BLaER1 (cell line): ENCODE data around the gene WDR41.
"Not testable (repeated sequence)": the region's sequence is repeated elsewhere in the genome, so short reads cannot be mapped to it uniquely, and the experiment has no call there.

Source experiments
- H3K27ac ChIP-seq: shearing (Covaris generic); formaldehyde crosslinking; 2 replicates; pipeline ENCODE4 v1.8.1; 2022
- H3K27me3 ChIP-seq: shearing (Covaris generic); formaldehyde crosslinking; 2 replicates; pipeline ENCODE4 v1.8.1; 2022
- H3K36me3 ChIP-seq: shearing (Covaris generic); formaldehyde crosslinking; 2 replicates; pipeline ENCODE4 v1.8.1; 2022
- H3K4me1 ChIP-seq: shearing (Covaris generic); formaldehyde crosslinking; 2 replicates; pipeline ENCODE4 v1.8.1; 2022
- H3K4me2 ChIP-seq: shearing (Covaris generic); formaldehyde crosslinking; 2 replicates; pipeline ENCODE4 v1.8.1; 2022
- H3K4me3 ChIP-seq: shearing (Covaris generic); formaldehyde crosslinking; 2 replicates; pipeline ENCODE4 v1.8.1; 2022
- H3K9ac ChIP-seq: shearing (Covaris generic); formaldehyde crosslinking; 2 replicates; pipeline ENCODE4 v1.8.1; 2022
- H3K9me3 ChIP-seq: shearing (Covaris generic); formaldehyde crosslinking; 2 replicates; pipeline ENCODE4 v1.8.1; 2022
- H4K20me1 ChIP-seq: shearing (Covaris generic); formaldehyde crosslinking; 2 replicates; pipeline ENCODE4 v1.8.1; 2022
- Cebpa-rat ChIP-seq: shearing (Covaris generic); IDR thresholded peaks from 2 replicates; pipeline ENCODE4 v1.8.1; 2022

The WDR41 gene

GRCh38 chr5:77397686-77398292 is 94.3 kb downstream of the WDR41 start:
- H3K4me2 ChIP-seq, result no peak overlapping the region
- no peaks in the 10 kb centered on the region for H4K20me1 ChIP-seq
- H3K9me3 ChIP-seq, result no peaks in the 10 kb centered on the region
- no peak overlapping the region for H3K27ac ChIP-seq
- no peaks in the 10 kb centered on the region for H3K36me3 ChIP-seq
- peaks cover 9% of the 10 kb centered on the region; the same call in 1 of the 2 replicates for H3K4me1 ChIP-seq
- H3K27me3 ChIP-seq, result no peaks in the 10 kb centered on the region
- H3K9ac ChIP-seq, result no peak overlapping the region
- H3K4me3 ChIP-seq, result no peak overlapping the region
- no peak for TF ChIP-seq Cebpa-rat

- H4K20me1 ChIP-seq, result no peaks in the 10 kb centered on the region
Observed at GRCh38 chr5:77396017-77396416, 96.1 kb downstream of the WDR41 start.

GRCh38 chr5:77394064-77394715 is 97.9 kb downstream of the WDR41 start:
- Histone ChIP-seq H3K4me1 (peaks cover 9% of the 10 kb centered on the region; the same call in 1 of the 2 replicates), H3K27me3 (no peaks in the 10 kb centered on the region), H3K27ac (no peak overlapping the region), H3K9ac (no peak overlapping the region), H3K4me2 (no peak overlapping the region), H3K36me3 (no peaks in the 10 kb centered on the region), H3K4me3 (no peak overlapping the region), H3K9me3 (no peaks in the 10 kb centered on the region), H4K20me1 (no peaks in the 10 kb centered on the region)
- TF ChIP-seq Cebpa-rat, result no peak

More at GRCh38 chr5:77396017-77396416, 96.1 kb downstream of the WDR41 start:
- Histone ChIP-seq H3K9me3 (no peaks in the 10 kb centered on the region), H3K4me3 (no peak overlapping the region), H3K36me3 (no peaks in the 10 kb centered on the region), H3K9ac (no peak overlapping the region), H3K27me3 (no peaks in the 10 kb centered on the region), H3K4me1 (peaks cover 9% of the 10 kb centered on the region; the same call in 1 of the 2 replicates), H3K27ac (no peak overlapping the region), H3K4me2 (peak overlapping the region; percentile 21; the same call in 1 of the 2 replicates)
- TF ChIP-seq Cebpa-rat, result no peak

GRCh38 chr5:77391240-77391765 is 100.8 kb downstream of the WDR41 start:
- H3K9ac ChIP-seq, result no peak overlapping the region
- no peak overlapping the region for H3K27ac ChIP-seq
- no peaks in the 10 kb centered on the region for H3K27me3 ChIP-seq
- no peaks in the 10 kb centered on the region for H3K9me3 ChIP-seq
- H3K36me3 ChIP-seq, result no peaks in the 10 kb centered on the region
- H3K4me3 ChIP-seq, result no peak overlapping the region
- peaks cover 7% of the 10 kb centered on the region; the same call in 1 of the 2 replicates for H3K4me1 ChIP-seq
- H4K20me1 ChIP-seq, result no peaks in the 10 kb centered on the region
- no peak overlapping the region for H3K4me2 ChIP-seq
- TF ChIP-seq Cebpa-rat, result no peak

GRCh38 chr5:77390795-77391194 is 101.3 kb downstream of the WDR41 start:
- no peak for TF ChIP-seq Cebpa-rat
- Histone ChIP-seq H3K27me3 (no peaks in the 10 kb centered on the region), H3K4me1 (peaks cover 2% of the 10 kb centered on the region; the same call in 1 of the 2 replicates), H3K36me3 (no peaks in the 10 kb centered on the region), H3K9me3 (no peaks in the 10 kb centered on the region), H3K4me3 (no peak overlapping the region), H3K27ac (no peak overlapping the region), H3K4me2 (no peak overlapping the region), H3K9ac (no peak overlapping the region), H4K20me1 (no peaks in the 10 kb centered on the region)

GRCh38 chr5:77390221-77390620 is 101.9 kb downstream of the WDR41 start:
- Histone ChIP-seq H3K36me3 (no peaks in the 10 kb centered on the region), H3K9me3 (no peaks in the 10 kb centered on the region), H3K27ac (no peak overlapping the region), H3K4me1 (no peaks in the 10 kb centered on the region), H3K27me3 (no peaks in the 10 kb centered on the region), H4K20me1 (no peaks in the 10 kb centered on the region), H3K4me3 (no peak overlapping the region), H3K4me2 (no peak overlapping the region), H3K9ac (no peak overlapping the region)
- TF ChIP-seq Cebpa-rat, result no peak

GRCh38 chr5:77389746-77390145 is 102.4 kb downstream of the WDR41 start:
- no peak overlapping the region for H3K27ac ChIP-seq
- TF ChIP-seq Cebpa-rat, result no peak
- H3K27me3 ChIP-seq, result no peaks in the 10 kb centered on the region
- H3K36me3 ChIP-seq, result no peaks in the 10 kb centered on the region
- no peaks in the 10 kb centered on the region for H4K20me1 ChIP-seq
- H3K9me3 ChIP-seq, result no peaks in the 10 kb centered on the region
- H3K4me3 ChIP-seq, result no peak overlapping the region
- no peak overlapping the region for H3K9ac ChIP-seq
- no peak overlapping the region for H3K4me2 ChIP-seq
- no peaks in the 10 kb centered on the region for H3K4me1 ChIP-seq

GRCh38 chr5:77386340-77386739 is 105.8 kb downstream of the WDR41 start:
- not testable (repeated sequence) for H3K4me3 ChIP-seq, H3K9ac ChIP-seq, H3K9me3 ChIP-seq, H3K4me2 ChIP-seq, H3K27ac ChIP-seq, H3K4me1 ChIP-seq, H3K27me3 ChIP-seq, H3K36me3 ChIP-seq, H4K20me1 ChIP-seq

- not testable (repeated sequence) for H4K20me1 ChIP-seq, H3K4me2 ChIP-seq, H3K36me3 ChIP-seq, H3K9me3 ChIP-seq, H3K27ac ChIP-seq, H3K9ac ChIP-seq, H3K27me3 ChIP-seq, H3K4me3 ChIP-seq
- H3K4me1 ChIP-seq, result peaks cover 19% of the 10 kb centered on the region
Observed at GRCh38 chr5:77383336-77383735, 108.8 kb downstream of the WDR41 start.
